Omental fat pad (tissue), 4 donors: ENCODE data around the gene ANKS6. TPM values are rescaled to one million over a fixed set of nuclear protein-coding genes. Genes with fewer than 3 reads are reported as not detected.
"Not testable (repeated sequence)": the region's sequence is repeated elsewhere in the genome, so short reads cannot be mapped to it uniquely, and the experiment has no call there.

Source experiments
- ATAC-seq: fragments of 150-250 bp; one replicate; pipeline ENCODE4 v1.9.1; 2016; ENCODE audit warnings: mild to moderate bottlenecking, moderate library complexity; ENCODE audit not compliant: low FRiP score
- DNase-seq: peaks from one replicate; pipeline ENCODE4 v3.0.0-alpha.2; 2019; ENCODE audit warnings: low spot score
- CTCF ChIP-seq, 3 donors: fragments of 450-650 bp; IDR thresholded peaks; one replicate each; pipeline ENCODE4 v1.5.1; 2016 to 2017; ENCODE audit warnings: antibody characterized with exemption in 3 of 3, mild to moderate bottlenecking in 3 of 3, moderate library complexity in 2 of 3
- total RNA-seq, 4 donors: library from RNA; depleted of rRNA; stranded (reverse); fragments of >200 nt; gene quantifications; one replicate each; pipeline ENCODE4 v1.1.0, GENCODE V29; 2016

The ANKS6 gene
- total RNA-seq, 4 donors from 2014 or later, result 14.7 to 24.7 (median 20.4) TPM

GRCh38 chr9:98691890-98692289, 104.5 kb downstream of the ANKS6 start:
- no peak for TF ChIP-seq CTCF (IDR thresholded peaks at IDR 0.05)
- ATAC-seq (no peak), DNase-seq (no peak)

GRCh38 chr9:98690686-98691085, 105.7 kb downstream of the ANKS6 start:
- DNase-seq, result no peak
- TF ChIP-seq CTCF (IDR thresholded peaks at IDR 0.05), result no peak
- ATAC-seq, result no peak

GRCh38 chr9:98688710-98689495, 107.5 kb downstream of the ANKS6 start:
- TF ChIP-seq CTCF (IDR thresholded peaks at IDR 0.05), result no peak
- ATAC-seq, result no peak
- DNase-seq, result no peak

GRCh38 chr9:98687911-98688310, 108.4 kb downstream of the ANKS6 start:
- no peak for ATAC-seq
- TF ChIP-seq CTCF (IDR thresholded peaks at IDR 0.05), result no peak
- no peak for DNase-seq

- no peak for TF ChIP-seq CTCF (IDR thresholded peaks at IDR 0.05)
- ATAC-seq (no peak), DNase-seq (no peak)
Observed at GRCh38 chr9:98686961-98687855, 109.1 kb downstream of the ANKS6 start.

GRCh38 chr9:98684816-98685215, 111.5 kb downstream of the ANKS6 start:
- not testable (repeated sequence) for ATAC-seq, DNase-seq

Other genes with a start within 250 kb of the ANKS6 start
- gene GABBR2, start 87.6 kb downstream of the ANKS6 start, total RNA-seq, result not detected
- 1 to 10 TPM; 1.6 to 6.6 (median 4.5) TPM for gene GALNT12, start 11.1 kb upstream of the ANKS6 start, total RNA-seq
- gene COL15A1, start 147.4 kb upstream of the ANKS6 start, total RNA-seq, result 10 to 100 TPM; 20.7 to 98.5 (median 55.0) TPM